ENCODE measurements around the gene TRIM41. TPM values are rescaled to one million over a fixed set of nuclear protein-coding genes. Genes with fewer than 3 reads are reported as not detected.

TRIM41 gene
- total RNA-seq, 1 donor from 2014 or later: 28.8 TPM

- H3K4me3 Mint-ChIP-seq (ENCODE audit: unreplicated experiment): peak within 1 kb of the TSS; percentile 98
- H3K36me3 Mint-ChIP-seq (ENCODE audit: unreplicated experiment): peaks cover 6% of the 10 kb centered on the region
- no peak for TF ChIP-seq CTCF (IDR thresholded peaks at IDR 0.05; ENCODE audit: partially characterized antibody, unreplicated experiment)
- H3K4me1 Mint-ChIP-seq (ENCODE audit: low read depth, unreplicated experiment): peaks cover 25% of the 10 kb centered on the region
- H3K27me3 Mint-ChIP-seq (ENCODE audit: unreplicated experiment): peaks cover 17% of the 10 kb centered on the region
- peak; percentile 88 for DNase-seq
- peaks cover 32% of the 10 kb centered on the region for H3K9me3 Mint-ChIP-seq (ENCODE audit: unreplicated experiment)
- H3K27ac Mint-ChIP-seq (ENCODE audit: unreplicated experiment): peak within 1 kb of the TSS; percentile 98
Observed at GRCh38 chr5:181243564-181244343, 20.7 kb downstream of the TRIM41 start, which contains the start of gene RACK1. RACK1 (minus strand) TSS chr5:181243906; CDS start chr5:181243800, 106 bp downstream.

- DNase-seq: peak; percentile 37
- H3K36me3 Mint-ChIP-seq (ENCODE audit: unreplicated experiment): peaks cover 6% of the 10 kb centered on the region
- peaks cover 33% of the 10 kb centered on the region for H3K9me3 Mint-ChIP-seq (ENCODE audit: unreplicated experiment)
- peaks cover 33% of the 10 kb centered on the region for H3K4me1 Mint-ChIP-seq (ENCODE audit: low read depth, unreplicated experiment)
- peak overlapping the region; percentile 97 for H3K27ac Mint-ChIP-seq (ENCODE audit: unreplicated experiment)
- H3K27me3 Mint-ChIP-seq (ENCODE audit: unreplicated experiment): peaks cover 17% of the 10 kb centered on the region
- peak overlapping the region; percentile 92 for H3K4me3 Mint-ChIP-seq (ENCODE audit: unreplicated experiment)
- no peak for TF ChIP-seq CTCF (IDR thresholded peaks at IDR 0.05; ENCODE audit: partially characterized antibody, unreplicated experiment)
Observed at GRCh38 chr5:181245427-181246275, 22.6 kb downstream of the TRIM41 start.

GRCh38 chr5:181246276-181247049 is 23.4 kb downstream of the TRIM41 start:
- peak overlapping the region; percentile 92 for H3K4me3 Mint-ChIP-seq (ENCODE audit: unreplicated experiment)
- no peak for TF ChIP-seq CTCF (IDR thresholded peaks at IDR 0.05; ENCODE audit: partially characterized antibody, unreplicated experiment)
- DNase-seq: peak; percentile 93
- peaks cover 33% of the 10 kb centered on the region for H3K9me3 Mint-ChIP-seq (ENCODE audit: unreplicated experiment)
- H3K27ac Mint-ChIP-seq (ENCODE audit: unreplicated experiment): peak overlapping the region; percentile 97
- peaks cover 6% of the 10 kb centered on the region for H3K36me3 Mint-ChIP-seq (ENCODE audit: unreplicated experiment)
- H3K4me1 Mint-ChIP-seq (ENCODE audit: low read depth, unreplicated experiment): peaks cover 35% of the 10 kb centered on the region
- H3K27me3 Mint-ChIP-seq (ENCODE audit: unreplicated experiment): peaks cover 17% of the 10 kb centered on the region

- TF ChIP-seq CTCF (IDR thresholded peaks at IDR 0.05; ENCODE audit: partially characterized antibody, unreplicated experiment): no peak
- Mint-ChIP-seq H3K36me3 (ENCODE audit: unreplicated experiment) (peaks cover 6% of the 10 kb centered on the region), H3K4me1 (ENCODE audit: low read depth, unreplicated experiment) (peaks cover 35% of the 10 kb centered on the region), H3K27ac (ENCODE audit: unreplicated experiment) (peak overlapping the region; percentile 92), H3K4me3 (ENCODE audit: unreplicated experiment) (peak overlapping the region; percentile 92), H3K9me3 (ENCODE audit: unreplicated experiment) (peaks cover 23% of the 10 kb centered on the region), H3K27me3 (ENCODE audit: unreplicated experiment) (peaks cover 14% of the 10 kb centered on the region)
- DNase-seq: no peak
Observed at GRCh38 chr5:181248277-181248676, 25.2 kb downstream of the TRIM41 start.
